HCT116 (cell line): ENCODE data around the gene DDR2. TPM values are rescaled to one million over a fixed set of nuclear protein-coding genes. Genes with fewer than 3 reads are reported as not detected.

Experiments used
- ATAC-seq: fragments of 200-7000 bp; cut with Tn5 transposase; 2 replicates; pipeline ENCODE4 v1.9.1; 2020; ENCODE audit warnings: mild to moderate bottlenecking, moderate library complexity
- BruUV-seq: library from RNA; stranded (reverse); fragments of 400-500 nt; replicated peaks from 2 replicates; lab custom pipeline; 2021; lab: Mats Ljungman, UMichigan
- CTCF ChIA-PET: fragments of 300-600 bp; sonication (Branson Sonifier 250); formaldehyde crosslinking; loops from one replicate; lab custom pipeline; 2021; ENCODE audit warnings: antibody characterized with exemption; lab: Charles Lee
- POLR2A ChIA-PET: fragments of 300-600, 350-600 bp; sonication (Branson Sonifier 250); formaldehyde crosslinking; loops from one replicate; lab custom pipeline; 2021; ENCODE audit warnings: antibody characterized with exemption; lab: Charles Lee
- RAD21 ChIA-PET, 2 experiments: fragments of 300-600 bp; sonication (Branson Sonifier 250); formaldehyde crosslinking; loops; one replicate each; lab custom pipeline; 2023; ENCODE audit warnings: low total read pairs in 2 of 2; ENCODE audit not compliant: uncharacterized antibody in 2 of 2, unreplicated experiment in 2 of 2, low non-redundant PET in 1 of 2; lab: Charles Lee
- DNase-seq: peaks from one replicate; pipeline ENCODE4 v3.0.0-alpha.2; 2010; ENCODE audit warnings: low read depth, low spot score
- H2AFZ ChIP-seq: fragments of 200-600 bp; shearing (Covaris generic), sonication (generic); 2 replicates; pipeline ENCODE4 v1.6.1; 2017; ENCODE audit warnings: low read depth, mixed run types, mixed read lengths, antibody characterized with exemption, low read length; ENCODE audit not compliant: poor library complexity, severe bottlenecking
- H3K27ac ChIP-seq: 2 replicates; pipeline ENCODE4 v1.5.1; 2012; ENCODE audit warnings: low read depth, low read length
- H3K27me3 ChIP-seq: fragments of 200-600 bp; sonication (generic); 2 replicates; pipeline ENCODE4 v1.6.1; 2016; ENCODE audit warnings: mixed run types, low read length, mixed read lengths; ENCODE audit not compliant: insufficient read depth
- H3K36me3 ChIP-seq, 2 experiments: fragments of 200-500 bp in 1 of 2; fragments of 200-600 bp in 1 of 2; sonication (Bioruptor generic) in 1 of 2; sonication (generic) in 1 of 2; 2 replicates each; pipeline versions ENCODE4 v1.5.1 to v1.6.1; 2014 to 2016; ENCODE audit warnings: low read length in 2 of 2, inconsistent platforms in 1 of 2, mixed read lengths in 1 of 2, mixed run types in 1 of 2; ENCODE audit not compliant: insufficient read depth in 2 of 2, control insufficient read depth in 1 of 2
- H3K4me1 ChIP-seq, 2 experiments: fragments of 200-600 bp in 1 of 2; sonication (generic) in 1 of 2; 2 replicates each; pipeline versions ENCODE4 v1.5.1 to v1.6.1; 2012 to 2017; ENCODE audit warnings: low read length in 2 of 2, inconsistent platforms in 1 of 2, mild to moderate bottlenecking in 1 of 2, mixed read lengths in 1 of 2, mixed run types in 1 of 2, moderate library complexity in 1 of 2; ENCODE audit not compliant: insufficient read depth in 2 of 2, control insufficient read depth in 1 of 2
- H3K4me2 ChIP-seq: fragments of 200-600 bp; sonication (generic); 2 replicates; pipeline ENCODE4 v1.6.1; 2017; ENCODE audit warnings: mixed run types, low read length, mixed read lengths
- H3K4me3 ChIP-seq, 2 experiments: fragments of 200-600 bp in 1 of 2; sonication (generic) in 1 of 2; replicated peaks in 1 of 2; 2 replicates each; pipeline ENCODE4 v1.5.1; 2011 to 2016; ENCODE audit warnings: low read length in 2 of 2, control low read depth in 1 of 2, low read depth in 1 of 2, mild to moderate bottlenecking in 1 of 2, mixed read lengths in 1 of 2, mixed run types in 1 of 2
- H3K79me2 ChIP-seq: fragments of 200-600 bp; sonication (generic); 2 replicates; pipeline ENCODE4 v1.6.1; 2017; ENCODE audit warnings: mild to moderate bottlenecking, mixed run types, low read length, moderate library complexity, mixed read lengths; ENCODE audit not compliant: insufficient read depth
- H3K9ac ChIP-seq: fragments of 200-600 bp; sonication (generic); 2 replicates; pipeline ENCODE4 v1.6.1; 2016; ENCODE audit warnings: low read length, mixed read lengths
- H3K9me2 ChIP-seq: fragments of 200-600 bp; sonication (generic), shearing (Covaris generic); 2 replicates; pipeline ENCODE4 v1.6.1; 2017; ENCODE audit warnings: mixed run types, mild to moderate bottlenecking, moderate library complexity; ENCODE audit not compliant: insufficient read depth
- H3K9me3 ChIP-seq, 2 experiments: fragments of 200-500 bp in 1 of 2; fragments of 200-600 bp in 1 of 2; sonication (Bioruptor generic) in 1 of 2; sonication (generic) in 1 of 2; 2 replicates each; pipeline ENCODE4 v1.6.1; 2014 to 2017; ENCODE audit warnings: low read length in 2 of 2, mixed read lengths in 2 of 2, inconsistent platforms in 1 of 2, low read depth in 1 of 2, mild to moderate bottlenecking in 1 of 2, mixed run types in 1 of 2, moderate library complexity in 1 of 2; ENCODE audit not compliant: control insufficient read depth in 1 of 2, insufficient read depth in 1 of 2
- H4K20me1 ChIP-seq: fragments of 200-600 bp; sonication (generic), shearing (Covaris generic); 2 replicates; pipeline ENCODE4 v1.6.1; 2017; ENCODE audit warnings: mixed run types, mild to moderate bottlenecking, moderate library complexity; ENCODE audit not compliant: insufficient read depth
- CEBPB ChIP-seq: IDR thresholded peaks from 2 replicates; pipeline ENCODE4 v1.6.1; 2012; ENCODE audit warnings: low read depth
- EGR1 ChIP-seq: IDR thresholded peaks from 2 replicates; pipeline ENCODE4 v1.6.1; 2012; ENCODE audit warnings: low read depth
- ELF1 ChIP-seq: IDR thresholded peaks from 2 replicates; pipeline ENCODE4 v1.6.1; 2012; ENCODE audit warnings: low read depth, borderline replicate concordance
- EZH2phosphoT487 ChIP-seq: fragments of 200-600 bp; IDR thresholded peaks from 2 replicates; pipeline ENCODE4 v1.6.1; 2018; ENCODE audit warnings: antibody characterized with exemption, borderline replicate concordance
- FOSL1 ChIP-seq: IDR thresholded peaks from 2 replicates; pipeline ENCODE4 v1.6.1; 2012; ENCODE audit warnings: low read depth
- JUND ChIP-seq: IDR thresholded peaks from 2 replicates; pipeline ENCODE4 v1.6.1; 2012
- RAD21 ChIP-seq: IDR thresholded peaks from 2 replicates; pipeline ENCODE4 v1.6.1; 2012; ENCODE audit warnings: low read depth, mild to moderate bottlenecking
- SP1 ChIP-seq: IDR thresholded peaks from 2 replicates; pipeline ENCODE4 v1.6.1; 2012; ENCODE audit warnings: low read depth
- SRF ChIP-seq: IDR thresholded peaks from 2 replicates; pipeline ENCODE4 v1.6.1; 2012; ENCODE audit warnings: low read depth
- TCF7L2 ChIP-seq: IDR thresholded peaks from 2 replicates; pipeline ENCODE4 v1.7.0; 2011; ENCODE audit warnings: borderline replicate concordance, inconsistent platforms; ENCODE audit not compliant: insufficient read depth, insufficient read length; ENCODE audit errors: extremely low read depth
- YY1 ChIP-seq: IDR thresholded peaks from 2 replicates; pipeline ENCODE4 v1.6.1; 2011; ENCODE audit warnings: low read length, low read depth, moderate library complexity, mild to moderate bottlenecking; ENCODE audit not compliant: insufficient replicate concordance; ENCODE audit errors: extremely low read depth
- ZFX ChIP-seq: fragments of 450-650 bp; IDR thresholded peaks from 2 replicates; pipeline ENCODE4 v1.6.1; 2017
- ZNF274 ChIP-seq: fragments of 200-500 bp; sonication (Bioruptor generic); IDR thresholded peaks from 2 replicates; pipeline ENCODE4 v1.6.1; 2014; ENCODE audit warnings: mild to moderate bottlenecking, low read depth, low read length, inconsistent platforms
- intact Hi-C: fragments of 100-400 bp; cut with micrococcal nuclease; formaldehyde crosslinking; loops from 2 replicates; pipeline ENCODE4 v1.10.0; 2022
- total RNA-seq: library from RNA; stranded (reverse); gene quantifications from one replicate; pipeline ENCODE4 v1.2.1, GENCODE V29; 2021; ENCODE audit not compliant: unreplicated experiment
- TF ChIP-seq, protein P1 (sequence below): IDR thresholded peaks from 2 replicates; pipeline ENCODE4 v1.6.1; 2012; ENCODE audit warnings: low read depth
- TF ChIP-seq, protein P2 (sequence below): IDR thresholded peaks from 2 replicates; pipeline ENCODE4 v1.6.1; 2011; ENCODE audit warnings: mild to moderate bottlenecking, low read length, moderate library complexity; ENCODE audit not compliant: insufficient replicate concordance; ENCODE audit errors: extremely low read depth
- TF ChIP-seq, protein P3 (sequence below): IDR thresholded peaks from 2 replicates; pipeline ENCODE4 v1.6.1; 2012

DDR2 gene
- total RNA-seq, 1 experiment from 2014 or later, result 0.84 TPM

GRCh38 chr1:162676750-162677149, 44.5 kb downstream of the DDR2 start:
- Histone ChIP-seq H3K27ac (no peak overlapping the region), H3K9ac (no peak overlapping the region)

More at GRCh38 chr1:162676750-162677149, 44.5 kb downstream of the DDR2 start:
- no peak for ATAC-seq
- ChIA-PET RAD21 (no interaction called here), CTCF (interaction anchor here (1.2 kb wide), 1 partner anchor 620 kb away, joined by 3 read pairs; no protein-coding TSS in a partner anchor), POLR2A (interaction anchor here (1.1 kb wide), 1 partner anchor 19 kb away, joined by 3 read pairs; no protein-coding TSS in a partner anchor)
- Histone ChIP-seq H3K4me1 (peaks cover 21 to 59% of the 10 kb centered on the region in 2 experiments), H3K4me2 (no peak overlapping the region), H3K79me2 (no peaks in the 10 kb centered on the region), H4K20me1 (no peaks in the 10 kb centered on the region), H3K9me3 (no peaks in the 10 kb centered on the region), H2AFZ (no peak overlapping the region), H3K4me3 (no peak overlapping the region), H3K36me3 (no peaks in the 10 kb centered on the region), H3K9me2 (no peaks in the 10 kb centered on the region), H3K27me3 (no peaks in the 10 kb centered on the region)
- no peak for DNase-seq
- no peak for TF ChIP-seq TCF7L2
- no peak for TF ChIP-seq FOSL1
- TF ChIP-seq, protein P1, sequence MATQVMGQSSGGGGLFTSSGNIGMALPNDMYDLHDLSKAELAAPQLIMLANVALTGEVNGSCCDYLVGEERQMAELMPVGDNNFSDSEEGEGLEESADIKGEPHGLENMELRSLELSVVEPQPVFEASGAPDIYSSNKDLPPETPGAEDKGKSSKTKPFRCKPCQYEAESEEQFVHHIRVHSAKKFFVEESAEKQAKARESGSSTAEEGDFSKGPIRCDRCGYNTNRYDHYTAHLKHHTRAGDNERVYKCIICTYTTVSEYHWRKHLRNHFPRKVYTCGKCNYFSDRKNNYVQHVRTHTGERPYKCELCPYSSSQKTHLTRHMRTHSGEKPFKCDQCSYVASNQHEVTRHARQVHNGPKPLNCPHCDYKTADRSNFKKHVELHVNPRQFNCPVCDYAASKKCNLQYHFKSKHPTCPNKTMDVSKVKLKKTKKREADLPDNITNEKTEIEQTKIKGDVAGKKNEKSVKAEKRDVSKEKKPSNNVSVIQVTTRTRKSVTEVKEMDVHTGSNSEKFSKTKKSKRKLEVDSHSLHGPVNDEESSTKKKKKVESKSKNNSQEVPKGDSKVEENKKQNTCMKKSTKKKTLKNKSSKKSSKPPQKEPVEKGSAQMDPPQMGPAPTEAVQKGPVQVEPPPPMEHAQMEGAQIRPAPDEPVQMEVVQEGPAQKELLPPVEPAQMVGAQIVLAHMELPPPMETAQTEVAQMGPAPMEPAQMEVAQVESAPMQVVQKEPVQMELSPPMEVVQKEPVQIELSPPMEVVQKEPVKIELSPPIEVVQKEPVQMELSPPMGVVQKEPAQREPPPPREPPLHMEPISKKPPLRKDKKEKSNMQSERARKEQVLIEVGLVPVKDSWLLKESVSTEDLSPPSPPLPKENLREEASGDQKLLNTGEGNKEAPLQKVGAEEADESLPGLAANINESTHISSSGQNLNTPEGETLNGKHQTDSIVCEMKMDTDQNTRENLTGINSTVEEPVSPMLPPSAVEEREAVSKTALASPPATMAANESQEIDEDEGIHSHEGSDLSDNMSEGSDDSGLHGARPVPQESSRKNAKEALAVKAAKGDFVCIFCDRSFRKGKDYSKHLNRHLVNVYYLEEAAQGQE, result no peak
- TF ChIP-seq EGR1, result no peak
- TF ChIP-seq ELF1, result no peak
- TF ChIP-seq, protein P2, sequence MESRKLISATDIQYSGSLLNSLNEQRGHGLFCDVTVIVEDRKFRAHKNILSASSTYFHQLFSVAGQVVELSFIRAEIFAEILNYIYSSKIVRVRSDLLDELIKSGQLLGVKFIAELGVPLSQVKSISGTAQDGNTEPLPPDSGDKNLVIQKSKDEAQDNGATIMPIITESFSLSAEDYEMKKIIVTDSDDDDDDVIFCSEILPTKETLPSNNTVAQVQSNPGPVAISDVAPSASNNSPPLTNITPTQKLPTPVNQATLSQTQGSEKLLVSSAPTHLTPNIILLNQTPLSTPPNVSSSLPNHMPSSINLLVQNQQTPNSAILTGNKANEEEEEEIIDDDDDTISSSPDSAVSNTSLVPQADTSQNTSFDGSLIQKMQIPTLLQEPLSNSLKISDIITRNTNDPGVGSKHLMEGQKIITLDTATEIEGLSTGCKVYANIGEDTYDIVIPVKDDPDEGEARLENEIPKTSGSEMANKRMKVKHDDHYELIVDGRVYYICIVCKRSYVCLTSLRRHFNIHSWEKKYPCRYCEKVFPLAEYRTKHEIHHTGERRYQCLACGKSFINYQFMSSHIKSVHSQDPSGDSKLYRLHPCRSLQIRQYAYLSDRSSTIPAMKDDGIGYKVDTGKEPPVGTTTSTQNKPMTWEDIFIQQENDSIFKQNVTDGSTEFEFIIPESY, result no peak
- TF ChIP-seq, protein P3, sequence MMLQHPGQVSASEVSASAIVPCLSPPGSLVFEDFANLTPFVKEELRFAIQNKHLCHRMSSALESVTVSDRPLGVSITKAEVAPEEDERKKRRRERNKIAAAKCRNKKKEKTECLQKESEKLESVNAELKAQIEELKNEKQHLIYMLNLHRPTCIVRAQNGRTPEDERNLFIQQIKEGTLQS, result no peak
- TF ChIP-seq RAD21, result no peak
- TF ChIP-seq SRF, result no peak
- no peak for TF ChIP-seq JUND
- TF ChIP-seq SP1, result no peak
- no peak for TF ChIP-seq EZH2phosphoT487
- TF ChIP-seq ZFX, result no peak
- TF ChIP-seq YY1, result no peak
- no peak for TF ChIP-seq CEBPB
- TF ChIP-seq ZNF274, result no peak
- no TSS peak for BruUV-seq
- intact Hi-C loops, result no loop called here
